ES-I3 (cell line): ENCODE results near the gene DTNBP1.

Source experiments
- H3K36me3 ChIP-seq: 2 replicates; pipeline ENCODE4 v1.6.1; 2013; ENCODE audit warnings: mild to moderate bottlenecking, low read length, control low read depth, moderate library complexity; ENCODE audit not compliant: insufficient read depth
- H3K4me1 ChIP-seq: 2 replicates; pipeline ENCODE4 v1.6.1; 2013; ENCODE audit warnings: mild to moderate bottlenecking, control low read depth, low read length; ENCODE audit not compliant: insufficient read depth
- H3K9ac ChIP-seq: 2 replicates; pipeline ENCODE4 v1.6.1; 2013; ENCODE audit warnings: low read depth, mild to moderate bottlenecking, low read length, moderate library complexity
- H3K9me3 ChIP-seq: 2 replicates; pipeline ENCODE4 v1.6.1; 2013; ENCODE audit warnings: mild to moderate bottlenecking, low read length, moderate library complexity; ENCODE audit not compliant: control insufficient read depth, insufficient read depth

Gene DTNBP1

DNA sequence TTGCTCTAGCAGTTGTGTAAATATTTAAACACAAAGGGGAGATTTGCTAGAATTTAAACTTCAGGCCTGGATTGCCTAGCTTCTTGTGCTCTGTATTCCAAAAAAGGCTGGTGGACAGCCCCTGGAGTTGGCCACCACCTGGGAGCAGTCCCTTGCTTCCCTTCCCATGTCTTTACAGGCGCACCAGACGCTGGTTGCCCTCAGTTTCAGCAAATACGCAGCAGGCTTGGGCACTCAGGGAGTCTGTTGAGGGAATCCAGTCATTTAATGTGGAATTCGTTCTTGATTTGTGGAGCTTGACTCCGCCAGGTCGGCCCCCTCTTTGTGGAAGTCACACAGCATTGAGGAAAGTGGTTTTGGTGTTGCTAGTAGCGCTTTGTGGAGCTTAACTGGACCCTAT, 156.8 kb downstream of the DTNBP1 start:
- peaks cover 61% of the 10 kb centered on the region for H3K36me3 ChIP-seq
- H3K4me1 ChIP-seq = peaks cover 27% of the 10 kb centered on the region
- H3K9ac ChIP-seq = no peak overlapping the region
- H3K9me3 ChIP-seq = no peaks in the 10 kb centered on the region

DNA sequence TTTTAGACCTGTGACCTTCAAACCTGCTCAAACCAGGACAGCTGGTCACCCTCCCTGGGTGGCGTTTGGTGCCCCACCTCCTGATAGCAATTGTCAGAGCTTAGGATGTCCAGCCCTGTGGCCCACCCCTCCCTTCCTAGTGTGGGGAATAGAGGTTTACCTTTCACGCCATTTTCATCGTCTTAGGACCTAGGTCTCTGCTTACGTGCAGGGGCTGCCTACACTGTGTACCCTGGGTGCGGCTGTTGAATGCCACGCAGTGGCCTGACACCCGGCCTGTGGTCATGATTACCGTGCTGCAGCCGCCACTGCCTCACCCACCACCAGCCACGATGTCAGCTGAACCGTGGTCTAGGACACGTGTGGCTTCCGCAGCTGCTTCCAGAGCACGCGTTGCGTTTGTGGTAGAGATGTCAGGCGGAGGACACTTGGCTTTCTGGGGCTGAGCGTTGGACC, 157.3 kb downstream of the DTNBP1 start:
- Histone ChIP-seq H3K4me1 (peaks cover 27% of the 10 kb centered on the region), H3K36me3 (peaks cover 62% of the 10 kb centered on the region), H3K9ac (no peak overlapping the region), H3K9me3 (no peaks in the 10 kb centered on the region)

DNA sequence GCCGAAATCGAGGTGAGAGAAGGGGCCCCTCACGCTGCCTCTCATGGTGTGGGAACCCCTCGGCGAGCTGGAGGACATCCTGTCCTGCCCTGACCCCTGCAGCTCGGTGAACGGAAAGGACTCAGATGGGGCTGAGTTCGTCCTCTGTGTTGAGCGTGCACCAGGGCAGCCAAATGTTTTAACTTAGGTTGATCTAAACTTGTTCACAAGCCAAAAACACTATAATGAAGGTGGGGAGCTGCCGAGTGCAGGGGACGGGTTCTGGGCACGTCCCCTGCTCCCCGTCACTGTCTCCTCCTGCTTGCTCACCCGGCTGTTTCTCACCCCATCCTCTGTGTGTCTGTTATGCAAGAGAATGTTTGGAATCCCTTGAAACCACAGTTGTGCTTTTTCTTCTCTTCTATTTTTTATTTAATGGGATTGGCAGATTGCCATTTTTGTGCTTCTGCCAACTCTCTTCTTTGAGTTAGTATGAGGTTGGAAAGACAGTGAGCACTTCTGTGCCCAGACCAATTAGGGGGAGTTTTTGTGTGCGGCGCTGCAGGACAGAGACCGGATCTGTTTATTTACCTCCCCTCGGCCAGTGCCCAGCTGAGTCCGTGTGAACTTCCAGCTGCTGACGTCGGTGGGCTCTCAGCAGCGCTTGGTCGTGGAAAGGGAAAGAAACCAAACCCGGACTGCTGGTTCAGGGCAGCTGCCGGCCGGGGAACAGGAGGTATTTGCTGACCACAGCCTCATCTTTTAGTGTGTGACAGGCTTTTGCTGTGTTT, 158.1 kb downstream of the DTNBP1 start:
- no peaks in the 10 kb centered on the region for H3K9me3 ChIP-seq
- H3K36me3 ChIP-seq = peaks cover 61% of the 10 kb centered on the region
- no peak overlapping the region for H3K9ac ChIP-seq
- peaks cover 27% of the 10 kb centered on the region for H3K4me1 ChIP-seq

DNA sequence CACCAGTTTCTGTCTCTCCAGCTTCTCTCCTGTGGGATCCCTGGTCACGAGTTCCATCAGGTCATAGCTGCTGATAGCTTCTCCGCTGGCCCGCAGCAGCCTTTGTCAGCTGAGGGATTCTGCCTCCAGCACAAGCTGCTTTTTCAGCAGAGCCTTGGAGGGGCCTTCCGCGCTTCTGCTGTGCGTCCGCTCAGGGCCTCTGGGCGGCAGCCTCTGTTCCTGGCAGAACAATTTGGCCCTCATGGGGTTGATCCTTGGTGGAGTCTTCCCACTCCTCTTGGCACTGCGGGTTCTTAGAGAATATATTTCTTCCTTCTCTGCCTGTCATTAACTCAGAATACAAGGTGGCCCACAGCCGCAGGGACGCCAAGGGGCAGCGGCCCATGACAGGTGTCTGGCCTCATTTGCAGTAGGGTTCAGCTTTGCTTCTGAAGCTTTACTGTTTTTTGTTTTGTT, 158.8 kb downstream of the DTNBP1 start:
- Histone ChIP-seq H3K4me1 (peaks cover 27% of the 10 kb centered on the region), H3K36me3 (peaks cover 59% of the 10 kb centered on the region), H3K9me3 (no peaks in the 10 kb centered on the region), H3K9ac (no peak overlapping the region)

DNA sequence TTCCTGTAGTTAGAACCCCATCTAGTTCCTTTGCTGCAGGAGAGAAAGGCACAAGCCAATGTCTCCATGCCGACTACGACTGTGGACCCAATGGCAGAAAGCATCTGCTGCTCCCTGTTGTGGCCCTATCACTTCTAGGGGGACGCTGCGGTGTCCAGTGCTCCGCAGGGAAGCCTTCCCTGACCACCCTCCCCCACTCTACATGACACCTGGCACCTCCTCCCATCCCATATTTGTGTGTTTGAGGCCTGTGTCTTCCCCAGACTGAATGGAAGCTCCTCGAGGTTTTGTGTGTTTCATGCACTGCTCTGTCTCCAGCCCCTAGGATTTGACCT, 159.5 kb downstream of the DTNBP1 start:
- peaks cover 53% of the 10 kb centered on the region for H3K36me3 ChIP-seq
- H3K9me3 ChIP-seq = no peaks in the 10 kb centered on the region
- H3K9ac ChIP-seq = no peak overlapping the region
- H3K4me1 ChIP-seq = peaks cover 23% of the 10 kb centered on the region

DNA sequence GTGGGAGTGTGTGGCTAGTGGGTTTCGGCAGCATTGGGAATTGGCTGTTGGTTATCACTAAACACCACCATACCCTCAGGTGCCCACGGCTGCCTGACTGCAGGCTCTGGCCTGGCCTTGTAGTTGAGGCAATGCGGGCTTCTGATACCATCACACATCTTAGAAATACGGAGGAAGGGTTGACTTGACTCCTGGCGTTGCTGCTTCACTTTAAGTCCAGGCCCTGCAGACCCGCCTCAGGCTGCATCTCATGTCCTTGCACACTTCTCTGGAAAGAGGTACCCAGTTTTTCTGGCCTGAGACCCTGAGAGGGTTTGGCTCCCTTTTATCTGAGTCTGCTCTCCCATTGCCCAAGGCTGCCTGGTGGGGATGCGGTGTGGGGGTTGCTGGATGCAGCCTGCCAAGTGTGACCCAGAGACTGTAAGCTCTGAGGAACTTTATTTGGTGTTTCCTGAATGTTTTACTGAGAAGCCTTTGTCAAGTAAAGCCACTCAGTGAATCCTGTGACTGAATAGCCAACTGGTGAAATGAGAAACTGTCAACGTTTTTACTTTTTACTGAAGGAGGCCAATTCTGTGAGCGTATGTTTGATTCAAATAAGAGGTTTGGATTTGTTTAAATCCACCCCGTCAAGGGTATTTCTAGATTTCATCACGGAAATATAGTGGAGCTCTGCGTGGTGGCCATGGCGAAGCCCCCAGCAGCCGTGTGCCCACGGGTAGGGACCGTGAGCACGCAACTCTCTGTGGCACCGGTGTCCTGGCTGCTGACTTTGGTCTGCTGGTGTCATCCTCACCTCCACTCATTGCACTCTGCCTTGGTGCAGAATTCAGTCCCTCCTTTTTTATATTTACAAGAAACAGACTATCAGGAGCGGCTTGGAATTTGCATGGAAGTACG, 160.1 kb downstream of the DTNBP1 start:
- H3K9ac ChIP-seq = no peak overlapping the region
- no peaks in the 10 kb centered on the region for H3K9me3 ChIP-seq
- peaks cover 17% of the 10 kb centered on the region for H3K4me1 ChIP-seq
- H3K36me3 ChIP-seq = peaks cover 47% of the 10 kb centered on the region

DNA sequence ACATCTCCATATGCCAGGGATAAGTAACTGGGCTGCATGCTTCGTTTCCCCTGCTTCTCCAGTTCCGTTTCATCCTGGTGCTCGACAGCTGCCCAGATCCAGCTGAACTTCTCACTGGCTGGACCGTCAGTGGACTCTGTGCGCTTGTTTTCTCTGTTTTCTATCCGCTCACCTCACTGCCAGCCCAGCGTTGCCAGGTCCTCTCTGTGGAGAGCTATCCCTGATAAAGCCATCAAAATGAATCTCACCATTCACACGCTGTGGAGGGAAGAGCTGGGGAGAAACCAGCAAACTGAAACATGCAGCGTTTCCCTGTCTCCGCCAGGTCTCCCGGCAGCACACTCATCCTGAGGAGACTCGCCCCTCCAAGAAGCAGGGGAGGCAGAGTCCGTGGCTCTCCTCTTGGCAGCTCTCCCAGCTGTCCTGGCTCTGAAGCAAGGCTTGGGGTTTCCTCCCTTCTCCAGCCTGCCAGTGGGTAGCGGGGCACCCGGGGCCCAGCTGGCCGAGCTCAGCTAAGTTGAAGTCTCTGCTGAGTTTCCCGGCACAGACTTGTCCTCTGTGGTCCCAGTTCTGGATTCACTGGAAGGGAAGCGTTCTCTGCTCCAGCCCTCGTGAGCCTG, 160.9 kb downstream of the DTNBP1 start:
- Histone ChIP-seq H3K9ac (no peak overlapping the region), H3K36me3 (peaks cover 41% of the 10 kb centered on the region), H3K9me3 (no peaks in the 10 kb centered on the region), H3K4me1 (peaks cover 10% of the 10 kb centered on the region)

DNA sequence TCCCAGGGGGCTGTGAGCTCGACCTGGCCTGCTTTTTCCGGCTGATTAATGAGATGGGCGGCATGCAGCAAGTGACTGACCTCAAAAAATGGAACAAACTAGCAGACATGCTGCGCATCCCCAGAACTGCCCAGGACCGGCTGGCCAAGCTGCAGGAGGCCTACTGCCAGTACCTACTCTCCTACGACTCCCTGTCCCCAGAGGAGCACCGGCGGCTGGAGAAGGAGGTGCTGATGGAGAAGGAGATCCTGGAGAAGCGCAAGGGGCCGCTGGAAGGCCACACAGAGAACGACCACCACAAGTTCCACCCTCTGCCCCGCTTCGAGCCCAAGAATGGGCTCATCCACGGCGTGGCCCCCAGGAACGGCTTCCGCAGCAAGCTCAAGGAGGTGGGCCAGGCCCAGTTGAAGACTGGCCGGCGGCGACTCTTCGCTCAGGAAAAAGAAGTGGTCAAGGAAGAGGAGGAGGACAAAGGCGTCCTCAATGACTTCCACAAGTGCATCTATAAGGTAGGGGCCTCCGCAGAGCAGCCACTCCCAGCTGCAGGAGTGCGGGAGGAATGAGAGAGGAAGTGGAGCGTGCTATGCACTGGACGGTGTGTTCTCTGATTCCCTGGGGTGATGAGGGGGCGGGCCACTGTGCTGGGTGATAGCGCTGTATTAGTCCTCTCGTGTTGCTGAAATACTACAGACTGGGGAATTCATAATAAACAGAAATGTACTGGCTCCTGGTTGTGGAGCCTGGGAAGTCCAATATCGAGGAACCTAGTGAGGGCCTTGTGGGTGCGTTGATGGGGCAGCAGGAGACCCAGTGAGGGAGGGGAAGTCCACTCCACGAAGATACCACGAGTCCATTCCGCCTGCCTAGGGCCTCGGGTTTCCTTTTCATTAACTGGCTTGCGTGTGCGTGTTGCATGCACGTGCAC, 161.7 kb downstream of the DTNBP1 start:
- Histone ChIP-seq H3K9me3 (no peaks in the 10 kb centered on the region), H3K36me3 (peaks cover 42% of the 10 kb centered on the region), H3K9ac (no peak overlapping the region), H3K4me1 (peaks cover 2% of the 10 kb centered on the region; the same call in 1 of the 2 replicates)

DNA sequence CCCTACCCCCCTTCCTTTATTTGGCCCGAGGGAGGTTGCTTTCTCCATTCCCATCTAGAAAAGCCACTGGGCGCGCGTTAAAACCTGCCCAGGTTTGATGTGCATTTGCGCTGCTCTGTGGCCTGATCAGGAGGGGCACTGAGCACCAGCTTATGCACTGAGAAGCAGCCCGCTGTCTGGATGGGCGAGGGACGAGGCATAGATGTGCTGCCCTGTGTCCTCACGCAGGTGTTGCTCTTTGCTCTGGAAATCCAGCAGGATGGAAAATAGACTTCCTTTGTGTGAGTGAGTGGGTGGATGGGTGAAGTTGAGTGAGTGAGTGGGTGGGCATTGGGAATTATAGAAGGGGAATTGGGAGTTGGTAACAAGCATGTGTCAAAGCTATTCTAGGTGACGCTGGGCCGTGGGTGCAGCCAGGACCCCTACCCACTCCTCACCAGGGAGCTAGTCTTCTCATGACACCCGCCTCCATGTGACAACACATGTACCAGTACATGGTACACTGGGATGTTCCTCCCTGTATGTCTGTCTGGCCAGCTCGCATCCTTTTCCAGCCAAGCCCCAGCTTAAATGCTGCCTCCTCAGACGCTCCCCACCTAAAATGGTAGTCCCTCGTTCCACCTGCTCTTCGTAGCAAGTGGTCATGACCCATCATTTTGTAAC, 162.6 kb downstream of the DTNBP1 start:
- Histone ChIP-seq H3K36me3 (peaks cover 48% of the 10 kb centered on the region), H3K9me3 (no peaks in the 10 kb centered on the region), H3K4me1 (no peaks in the 10 kb centered on the region), H3K9ac (no peak overlapping the region)

DNA sequence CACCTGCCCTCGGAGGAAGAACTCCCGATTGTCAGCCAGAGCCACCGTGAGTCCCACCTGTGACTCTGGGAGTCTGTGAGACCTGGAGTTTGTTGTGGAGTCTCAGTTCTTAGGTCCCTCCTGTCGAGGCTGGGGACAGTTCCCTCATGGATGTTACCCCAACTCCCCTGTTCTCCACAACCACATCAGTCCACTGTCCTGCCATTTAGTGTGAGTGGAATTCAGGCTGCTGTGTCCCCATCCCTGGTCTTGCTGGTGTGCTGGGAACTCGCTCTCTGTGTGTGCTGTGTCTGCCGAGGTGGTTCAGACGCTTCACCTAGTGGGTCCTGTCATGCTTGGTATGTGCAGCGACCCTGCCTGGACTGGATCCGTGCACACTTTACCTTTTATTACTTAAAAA, 163.2 kb downstream of the DTNBP1 start:
- Histone ChIP-seq H3K36me3 (peaks cover 42% of the 10 kb centered on the region), H3K9ac (no peak overlapping the region), H3K9me3 (no peaks in the 10 kb centered on the region), H3K4me1 (no peaks in the 10 kb centered on the region)

DNA sequence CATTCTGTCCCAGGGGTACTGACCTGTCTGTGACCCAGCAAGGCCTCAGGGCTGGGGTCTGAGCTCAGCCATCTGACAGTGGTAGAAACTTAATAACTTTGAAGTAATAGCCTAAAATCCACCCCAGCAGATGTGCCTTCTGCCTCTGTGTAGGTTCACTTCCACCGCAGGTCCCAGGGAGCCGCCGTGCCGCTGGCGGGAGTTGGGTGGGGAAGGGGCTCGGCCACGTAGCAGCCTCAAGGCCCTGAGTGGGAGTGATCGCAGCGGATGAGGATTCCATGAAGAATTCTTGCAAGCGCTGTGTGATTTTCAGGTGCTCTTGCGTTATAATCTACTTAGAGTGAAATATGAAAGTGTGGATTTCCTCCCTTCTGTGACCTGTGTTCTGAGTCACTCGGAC, 163.7 kb downstream of the DTNBP1 start:
- peaks cover 41% of the 10 kb centered on the region for H3K36me3 ChIP-seq
- H3K4me1 ChIP-seq = no peaks in the 10 kb centered on the region
- H3K9ac ChIP-seq = no peak overlapping the region
- H3K9me3 ChIP-seq = no peaks in the 10 kb centered on the region

DNA sequence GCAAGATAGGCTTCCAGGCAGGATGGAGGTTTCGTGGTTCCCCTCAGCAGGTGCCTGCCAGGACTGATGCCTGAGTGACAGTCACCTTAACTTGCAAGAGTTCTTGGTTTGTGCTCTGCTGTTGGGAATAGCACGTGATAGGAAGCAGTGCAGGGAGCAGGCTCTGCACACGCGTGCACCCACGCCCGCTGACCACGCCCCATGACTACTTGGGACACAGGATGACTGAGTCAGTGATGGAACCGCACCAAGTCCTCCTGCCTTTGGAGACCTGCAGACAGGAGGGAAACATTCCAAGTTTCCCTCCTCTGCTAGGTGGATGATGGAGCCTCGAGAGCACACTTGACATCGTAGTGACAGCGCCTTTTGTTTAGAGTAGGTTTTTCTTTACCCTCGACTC, 164.2 kb downstream of the DTNBP1 start:
- H3K4me1 ChIP-seq = peaks cover 5% of the 10 kb centered on the region
- peaks cover 38% of the 10 kb centered on the region for H3K36me3 ChIP-seq
- no peak overlapping the region for H3K9ac ChIP-seq
- H3K9me3 ChIP-seq = no peaks in the 10 kb centered on the region

DNA sequence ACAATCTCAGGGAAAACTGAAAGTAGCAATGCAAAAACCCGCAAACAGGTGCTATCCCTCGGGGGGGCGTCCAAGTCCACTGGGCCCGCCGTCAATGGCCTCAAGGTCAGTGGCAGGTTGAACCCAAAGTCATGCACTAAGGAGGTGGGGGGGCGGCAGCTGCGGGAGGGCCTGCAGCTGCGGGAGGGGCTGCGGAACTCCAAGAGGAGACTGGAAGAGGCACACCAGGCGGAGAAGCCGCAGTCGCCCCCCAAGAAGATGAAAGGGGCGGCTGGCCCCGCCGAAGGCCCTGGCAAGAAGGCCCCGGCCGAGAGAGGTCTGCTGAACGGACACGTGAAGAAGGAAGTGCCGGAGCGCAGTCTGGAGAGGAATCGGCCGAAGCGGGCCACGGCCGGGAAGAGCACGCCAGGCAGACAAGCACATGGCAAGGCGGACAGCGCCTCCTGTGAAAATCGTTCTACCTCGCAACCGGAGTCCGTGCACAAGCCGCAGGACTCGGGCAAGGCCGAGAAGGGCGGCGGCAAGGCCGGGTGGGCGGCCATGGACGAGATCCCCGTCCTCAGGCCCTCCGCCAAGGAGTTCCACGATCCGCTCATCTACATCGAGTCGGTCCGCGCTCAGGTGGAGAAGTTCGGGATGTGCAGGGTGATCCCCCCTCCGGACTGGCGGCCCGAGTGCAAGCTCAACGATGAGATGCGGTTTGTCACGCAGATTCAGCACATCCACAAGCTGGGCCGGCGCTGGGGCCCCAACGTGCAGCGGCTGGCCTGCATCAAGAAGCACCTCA, 166.3 kb downstream of the DTNBP1 start:
- peaks cover 38% of the 10 kb centered on the region for H3K36me3 ChIP-seq
- peaks cover 24% of the 10 kb centered on the region for H3K4me1 ChIP-seq
- H3K9me3 ChIP-seq = no peaks in the 10 kb centered on the region
- no peak overlapping the region for H3K9ac ChIP-seq
